DMS153 treated with DMSO at 0.1 percent for 48 hours (cell line): Measurements from ENCODE around the gene OMD.

ENCODE experiments used
- DNase-seq: peaks from one replicate; lab custom pipeline; 2025; ENCODE audit not compliant: unreplicated experiment; lab: John Stamatoyannopoulos, UW

The OMD gene, protein sequence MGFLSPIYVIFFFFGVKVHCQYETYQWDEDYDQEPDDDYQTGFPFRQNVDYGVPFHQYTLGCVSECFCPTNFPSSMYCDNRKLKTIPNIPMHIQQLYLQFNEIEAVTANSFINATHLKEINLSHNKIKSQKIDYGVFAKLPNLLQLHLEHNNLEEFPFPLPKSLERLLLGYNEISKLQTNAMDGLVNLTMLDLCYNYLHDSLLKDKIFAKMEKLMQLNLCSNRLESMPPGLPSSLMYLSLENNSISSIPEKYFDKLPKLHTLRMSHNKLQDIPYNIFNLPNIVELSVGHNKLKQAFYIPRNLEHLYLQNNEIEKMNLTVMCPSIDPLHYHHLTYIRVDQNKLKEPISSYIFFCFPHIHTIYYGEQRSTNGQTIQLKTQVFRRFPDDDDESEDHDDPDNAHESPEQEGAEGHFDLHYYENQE

DNA sequence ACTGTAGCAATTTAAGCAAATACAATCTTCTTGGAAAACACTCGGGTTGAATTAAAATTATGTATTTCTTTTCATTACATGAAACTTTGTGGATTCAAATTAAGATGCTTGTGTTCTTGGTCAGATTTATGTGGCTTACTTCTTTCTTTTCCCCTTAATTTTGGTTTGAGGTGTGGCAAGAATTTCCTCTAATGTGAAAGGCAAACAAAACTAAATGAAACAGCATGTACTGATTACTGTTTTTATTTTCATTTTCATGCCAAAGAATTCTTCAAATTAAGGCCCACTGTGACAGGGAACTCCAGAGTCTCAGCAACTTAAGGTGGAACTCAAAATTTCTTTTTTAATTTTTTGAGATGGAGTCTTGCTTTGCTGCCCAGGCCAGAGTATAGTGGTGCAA is at the start of gene OMD:
TSS of gene OMD (minus strand) at position 132 of the 400 bp plus-strand sequence. CDS start 6,913 bp downstream, outside the sequence.
- no peak for DNase-seq

DNA sequence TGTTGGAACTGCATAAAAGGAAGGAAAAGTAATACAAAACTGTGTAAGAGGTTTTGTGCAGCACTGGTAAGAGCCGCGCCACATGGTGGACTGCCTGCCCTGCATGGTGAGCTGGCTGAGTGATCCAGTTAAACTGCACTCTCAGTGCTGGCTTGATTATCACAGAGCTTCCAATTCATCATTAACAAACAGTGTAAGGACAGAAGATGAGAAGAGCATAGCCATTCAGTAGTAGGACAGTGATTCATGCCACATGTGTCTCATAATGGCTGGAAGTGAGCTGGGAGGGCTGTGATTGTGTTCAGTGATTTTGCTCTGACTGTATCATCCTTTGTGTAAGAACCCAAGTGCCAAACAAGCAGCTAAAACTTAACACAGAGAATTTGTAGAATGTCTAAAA is 43.9 kb upstream of the OMD start:
- DNase-seq = no peak

DNA sequence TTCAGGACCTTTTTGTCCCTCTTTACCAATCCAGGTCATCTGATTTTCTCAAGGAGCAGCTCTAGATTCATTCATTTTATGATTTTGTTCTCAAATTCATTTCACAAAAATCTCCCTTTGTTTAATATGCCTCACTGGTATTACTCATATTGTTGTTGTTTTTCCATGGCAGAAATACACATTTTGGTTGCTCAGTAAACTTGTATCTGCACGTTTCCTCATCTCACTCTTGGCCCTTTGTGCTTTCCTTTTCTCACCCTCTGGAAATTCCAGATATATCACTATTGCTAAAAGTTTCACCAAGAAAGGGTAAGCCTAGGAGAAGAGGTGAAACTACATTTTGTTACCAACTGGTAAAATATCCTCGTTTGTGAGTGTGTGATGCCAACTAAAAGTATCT is 43.2 kb upstream of the OMD start:
- no peak for DNase-seq

DNA sequence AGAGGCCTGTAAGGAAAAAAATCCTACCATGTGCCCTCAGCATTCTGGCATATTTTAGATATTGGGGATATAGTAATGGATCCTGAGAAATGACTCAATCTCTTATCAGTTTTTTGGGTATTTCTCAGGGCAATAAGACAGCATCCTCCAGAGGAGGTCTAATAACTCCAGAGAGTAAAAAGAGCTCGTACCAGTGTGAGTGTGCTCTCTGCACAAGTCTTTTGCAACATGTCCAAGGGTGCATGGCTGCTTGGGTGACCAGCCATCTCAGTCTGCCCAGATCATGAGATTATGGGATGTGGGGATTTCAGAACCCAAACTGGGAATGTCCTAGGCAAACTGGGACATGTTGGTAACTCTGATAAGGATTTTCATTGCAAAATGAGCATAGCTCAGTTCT is 42.8 kb upstream of the OMD start:
- no peak for DNase-seq

DNA sequence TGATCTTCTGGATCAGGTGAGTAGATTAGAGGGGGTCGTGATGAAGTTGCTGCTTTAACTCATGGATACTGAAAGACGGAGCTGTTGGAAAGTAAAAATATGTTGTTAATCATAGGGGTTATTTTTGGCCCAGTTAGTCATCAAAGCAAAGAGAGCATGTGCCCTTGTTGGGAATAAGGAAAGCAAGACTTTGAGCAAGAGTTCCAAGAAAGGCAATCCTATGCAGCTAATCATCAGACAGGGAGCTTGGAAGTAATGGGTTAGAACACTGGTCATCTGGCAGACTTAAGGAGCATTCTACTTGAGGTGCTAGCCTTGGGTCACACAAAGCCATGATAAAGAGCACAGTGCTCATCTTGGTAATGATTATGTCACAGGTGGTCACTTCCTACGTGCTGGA is 39.7 kb upstream of the OMD start:
- no peak for DNase-seq

DNA sequence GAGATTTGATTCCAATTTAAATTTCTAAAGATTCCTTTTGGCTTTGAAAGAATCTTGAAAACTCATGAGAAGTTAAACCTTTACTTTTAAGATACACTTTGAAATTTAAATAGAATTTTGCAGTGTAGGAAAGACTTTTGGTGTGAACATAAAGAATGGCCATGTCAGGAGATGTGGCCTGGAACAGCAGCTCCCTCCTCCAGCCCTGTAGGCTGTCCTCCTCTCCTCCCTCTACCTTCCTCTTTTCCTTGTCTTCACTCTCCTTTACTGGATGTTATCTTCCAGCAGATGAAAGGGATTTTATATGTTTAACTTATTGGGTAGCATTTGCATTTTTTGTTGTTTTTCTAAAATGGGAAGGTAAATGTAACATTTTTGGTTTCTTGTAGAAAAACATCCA is 39.1 kb upstream of the OMD start:
- DNase-seq = no peak

DNA sequence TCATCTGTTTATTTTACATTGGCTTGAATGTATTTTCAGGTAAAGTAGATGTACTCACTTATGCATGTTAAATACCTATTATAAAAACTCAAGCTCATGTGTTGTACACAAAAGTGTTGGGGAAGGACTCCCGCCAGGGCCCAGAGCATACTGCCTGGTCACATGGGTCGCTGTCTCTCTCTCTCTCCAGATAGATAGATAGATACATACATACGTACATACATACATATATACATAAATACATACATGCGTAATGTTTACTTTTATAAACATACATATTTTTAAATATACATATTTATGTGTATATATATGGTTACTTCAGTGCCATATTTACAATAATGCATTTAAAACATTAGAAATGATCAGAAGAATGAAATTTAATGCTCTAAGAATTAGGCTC is 33.3 kb upstream of the OMD start:
- DNase-seq = no peak

DNA sequence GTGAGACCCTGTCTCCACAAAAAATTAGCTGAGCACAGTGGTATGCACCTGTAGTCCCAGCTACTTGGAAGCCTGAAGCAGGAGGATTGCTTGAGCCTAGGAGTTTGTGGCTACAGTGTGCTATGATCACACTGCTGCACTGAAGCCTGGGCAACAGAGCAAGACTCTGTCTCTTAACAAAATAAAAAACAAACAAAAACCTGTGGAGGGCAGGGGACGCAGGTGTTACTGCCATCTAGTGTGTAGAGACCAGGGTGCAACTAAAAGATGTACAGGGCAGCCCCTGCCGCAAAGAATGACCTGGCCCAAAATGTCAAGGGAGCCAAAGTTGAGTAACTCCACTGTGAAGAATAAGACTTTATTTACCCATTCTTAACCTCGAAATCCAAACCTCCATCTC is 30.9 kb upstream of the OMD start:
- DNase-seq = no peak

DNA sequence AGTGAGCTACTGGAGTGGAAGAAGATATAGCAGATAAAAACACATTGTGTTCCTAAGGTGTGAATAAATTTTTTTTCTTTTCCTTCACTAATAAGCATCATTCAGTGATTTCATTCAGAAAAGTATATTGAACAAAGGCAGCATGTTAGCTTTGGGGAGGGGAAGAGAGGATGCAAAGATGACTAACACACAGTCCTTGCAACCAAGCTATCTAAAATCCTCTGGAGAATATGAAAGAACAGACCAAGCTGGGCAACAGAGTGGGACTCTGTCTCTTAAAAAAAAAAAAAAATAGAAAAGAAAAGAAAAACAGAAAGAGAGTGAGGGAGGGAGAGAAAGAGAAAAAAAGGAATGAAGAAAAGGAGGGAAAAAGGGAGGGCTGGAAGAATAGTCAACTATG is 22.3 kb upstream of the OMD start:
- DNase-seq = no peak

DNA sequence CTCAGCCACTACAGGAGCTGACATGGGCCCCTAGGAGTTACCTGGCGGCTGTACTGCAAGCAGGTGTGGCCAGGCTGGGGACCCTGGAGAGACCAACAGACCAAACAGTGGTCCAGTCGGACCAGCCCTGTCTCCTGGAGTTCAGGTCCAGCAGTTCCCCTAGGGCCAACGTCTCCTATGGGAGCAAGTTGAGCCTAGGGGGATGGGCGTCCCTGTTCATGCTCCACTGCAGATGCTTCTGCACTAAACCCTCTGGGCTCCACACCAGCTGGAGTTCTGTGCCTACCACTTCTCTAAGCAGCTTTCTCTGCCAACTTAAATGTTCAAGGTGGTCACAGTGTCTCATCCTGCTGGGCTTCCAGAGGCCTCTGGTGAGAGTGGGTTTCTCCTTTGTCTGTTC is 20.6 kb upstream of the OMD start:
- no peak for DNase-seq

DNA sequence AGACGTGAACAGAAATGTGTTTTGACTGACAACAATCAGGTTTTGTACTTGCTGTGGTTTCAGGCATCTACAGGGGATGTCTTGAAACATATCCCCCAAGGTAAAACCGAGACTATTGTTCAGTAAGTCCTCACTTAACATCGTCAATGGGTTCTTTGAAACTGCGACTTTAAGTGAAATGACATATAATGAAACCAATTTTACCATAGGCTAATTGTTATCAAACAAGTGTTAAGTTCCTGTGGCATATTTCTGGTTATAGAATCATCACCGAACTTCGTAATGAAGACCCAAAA is 16.4 kb upstream of the OMD start:
- DNase-seq = no peak

DNA sequence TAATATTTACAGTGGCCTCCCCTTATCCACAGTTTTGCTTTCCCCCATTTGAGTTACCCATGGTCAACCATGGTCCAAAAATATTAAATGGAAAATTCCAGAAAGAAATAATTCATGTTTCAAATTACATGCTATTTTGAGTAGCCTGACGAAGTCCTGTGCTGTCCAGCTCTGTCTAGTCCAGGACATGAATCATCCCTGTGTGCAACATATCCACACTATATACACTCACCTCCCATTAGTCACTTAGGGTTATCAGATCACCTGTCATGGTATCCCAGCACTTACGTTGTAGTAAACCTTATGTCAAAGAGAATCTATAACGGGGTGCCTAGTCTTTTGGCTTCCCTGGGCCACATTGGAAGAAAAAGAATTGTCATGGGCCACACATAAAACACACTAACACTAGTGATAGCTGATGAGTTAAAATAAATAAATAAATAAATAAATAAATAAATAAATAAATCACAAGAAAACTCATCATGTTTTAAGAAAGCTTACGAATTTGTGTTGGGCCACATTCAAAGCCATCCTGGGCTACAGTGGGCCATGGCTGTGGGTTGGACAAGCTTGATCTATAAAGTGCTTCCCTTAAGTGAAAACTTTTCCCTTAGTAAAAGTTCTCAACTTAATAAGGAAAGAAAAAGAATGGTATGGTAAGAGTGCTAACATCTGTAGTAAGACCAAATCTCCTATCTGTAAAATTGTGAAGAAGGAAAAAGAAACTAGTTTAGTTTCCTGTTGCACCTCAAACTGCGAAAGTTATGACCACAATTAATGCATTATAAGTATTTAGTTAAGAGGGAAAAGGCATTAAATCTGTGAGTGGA is 15.9 kb upstream of the OMD start:
- DNase-seq = no peak

DNA sequence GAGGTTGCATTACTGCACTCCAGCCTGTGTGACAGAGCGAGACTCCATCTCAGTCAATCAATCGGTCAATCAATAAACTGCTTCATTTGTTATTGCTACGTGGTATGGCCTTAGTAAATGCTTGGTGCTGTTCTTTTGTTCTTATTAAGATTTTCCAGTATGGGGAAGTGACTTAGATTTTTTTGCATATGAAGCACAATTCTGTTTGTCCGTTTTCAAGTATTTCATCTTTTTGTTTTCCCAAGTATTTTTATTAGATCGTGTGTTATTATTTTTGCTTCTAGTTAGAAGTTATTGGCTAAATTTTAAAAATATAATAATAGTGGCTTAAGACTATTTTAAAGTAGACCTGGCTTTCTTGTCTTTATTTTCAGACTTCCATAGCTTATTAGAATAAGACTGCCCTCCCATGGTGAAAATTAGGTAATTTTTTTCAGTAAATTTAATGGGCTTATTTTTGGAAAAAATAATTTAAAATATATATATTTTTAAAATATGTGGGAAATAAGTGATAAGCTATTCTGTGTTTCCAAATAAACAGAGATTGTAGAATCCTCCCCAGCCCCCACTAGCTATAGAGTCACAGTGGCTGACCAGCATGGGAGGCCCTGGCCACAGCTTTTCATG is 14.7 kb upstream of the OMD start:
- no peak for DNase-seq

DNA sequence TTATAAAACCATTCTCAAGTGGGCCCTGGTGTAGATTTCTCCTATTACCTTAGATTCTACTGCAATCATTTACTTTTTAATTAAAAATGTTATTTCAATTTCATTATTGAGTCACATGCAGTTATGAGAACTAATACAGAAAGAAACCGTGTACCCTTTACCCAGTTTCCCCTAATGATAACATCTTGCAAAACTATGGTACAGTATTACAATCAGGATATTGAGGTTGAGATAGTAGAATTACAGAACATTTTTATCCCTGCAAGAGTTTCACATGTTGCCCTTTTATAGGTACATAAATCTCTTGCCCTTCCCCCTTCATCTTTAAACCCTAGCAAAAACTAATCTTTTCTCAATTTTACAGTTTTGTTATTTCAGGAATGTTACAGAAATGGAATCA is 11.0 kb upstream of the OMD start:
- DNase-seq = no peak

DNA sequence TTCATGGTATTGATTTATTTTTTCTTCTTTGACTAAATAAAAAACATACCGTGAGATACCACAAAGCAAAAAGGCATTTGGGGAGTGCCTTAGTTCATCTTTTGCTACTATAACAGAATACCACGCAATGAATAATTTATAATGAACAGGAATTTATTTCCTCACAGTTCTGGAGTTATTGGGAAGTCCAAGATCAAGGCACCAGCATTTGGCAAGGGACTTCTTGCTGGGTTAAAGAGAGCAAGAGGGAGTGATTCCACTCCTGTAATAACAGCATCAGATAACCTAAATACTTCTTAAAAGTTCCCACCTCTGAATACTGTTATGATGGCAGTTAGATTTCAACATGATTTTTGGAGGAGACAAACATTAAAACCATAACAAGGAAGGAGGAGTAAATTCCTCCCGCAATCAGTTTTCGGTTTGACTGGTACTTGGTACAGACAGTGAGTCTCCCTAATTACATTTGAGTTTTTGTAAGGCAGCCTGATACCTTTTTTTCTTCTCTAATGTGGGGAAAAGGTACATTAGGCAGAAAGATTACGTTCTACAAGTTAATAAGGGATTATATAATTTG is 8.8 kb upstream of the OMD start:
- no peak for DNase-seq

DNA sequence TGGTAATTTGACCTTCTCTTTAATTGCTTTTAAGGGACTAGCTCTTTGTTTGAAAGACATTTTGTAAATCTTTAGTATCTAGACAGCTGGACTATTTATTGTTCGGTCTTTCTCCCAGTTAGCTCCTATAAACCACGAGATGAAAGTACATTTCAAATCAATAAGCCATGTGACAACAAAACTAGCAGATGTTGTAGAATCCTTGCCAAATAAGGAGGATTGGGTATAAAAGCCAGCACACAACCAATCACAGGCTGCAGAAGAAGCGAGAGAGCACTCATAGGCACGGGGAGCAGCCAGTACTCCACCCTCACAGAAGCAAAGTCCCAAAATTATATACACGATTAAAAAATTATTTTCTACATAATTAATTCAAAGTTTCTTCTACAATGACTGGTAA is 8.1 kb upstream of the OMD start:
- DNase-seq = no peak

DNA sequence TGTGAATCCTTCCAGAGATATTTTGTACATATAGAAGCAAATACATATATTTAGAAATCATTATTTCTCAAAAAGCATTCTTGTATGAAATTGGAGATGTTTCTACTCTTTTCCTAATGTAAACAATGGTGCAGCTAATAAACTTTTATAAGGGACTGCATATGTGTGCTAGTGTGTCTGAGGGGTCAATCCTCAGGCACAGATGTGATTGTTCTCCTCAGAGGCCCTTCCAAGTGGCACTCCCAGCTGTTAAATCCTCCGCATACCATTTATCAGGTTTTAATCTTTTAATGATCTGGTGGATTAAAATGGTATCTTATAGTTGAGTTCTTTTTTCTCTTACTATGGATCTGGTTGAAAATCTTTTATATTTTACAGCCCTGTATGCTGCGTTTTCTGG is 5.6 kb upstream of the OMD start:
- DNase-seq = no peak

DNA sequence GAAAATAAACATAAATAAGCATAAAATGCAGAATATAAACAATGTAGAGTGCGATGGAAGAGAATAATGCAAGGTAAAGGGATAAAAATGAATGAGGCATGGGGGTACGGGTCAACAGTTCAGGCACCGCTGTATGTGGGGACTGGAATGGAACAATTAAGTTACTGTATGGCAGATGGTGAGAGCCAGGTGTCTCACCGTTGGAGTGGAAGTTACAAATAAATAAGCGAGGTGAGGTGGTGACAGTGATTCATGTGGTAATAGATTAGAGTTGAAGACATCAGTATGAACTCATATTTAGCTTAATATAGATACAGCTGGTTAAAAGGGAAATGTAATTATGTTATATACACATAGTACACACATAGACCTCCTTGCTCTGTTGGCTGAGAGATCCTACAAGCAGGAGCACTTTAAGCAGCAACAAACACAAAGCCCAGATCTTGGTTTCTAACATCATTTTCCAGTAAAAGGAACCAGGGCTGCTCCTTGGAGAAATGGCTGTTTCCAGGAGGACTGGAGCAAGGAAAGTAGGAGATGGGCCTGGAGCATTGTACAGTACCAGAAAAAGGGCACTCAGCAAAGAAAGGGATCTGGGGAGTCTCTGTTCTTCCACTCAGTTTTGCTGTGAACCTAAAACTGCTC is 2.4 kb upstream of the OMD start:
- DNase-seq = peak; percentile 31

DNA sequence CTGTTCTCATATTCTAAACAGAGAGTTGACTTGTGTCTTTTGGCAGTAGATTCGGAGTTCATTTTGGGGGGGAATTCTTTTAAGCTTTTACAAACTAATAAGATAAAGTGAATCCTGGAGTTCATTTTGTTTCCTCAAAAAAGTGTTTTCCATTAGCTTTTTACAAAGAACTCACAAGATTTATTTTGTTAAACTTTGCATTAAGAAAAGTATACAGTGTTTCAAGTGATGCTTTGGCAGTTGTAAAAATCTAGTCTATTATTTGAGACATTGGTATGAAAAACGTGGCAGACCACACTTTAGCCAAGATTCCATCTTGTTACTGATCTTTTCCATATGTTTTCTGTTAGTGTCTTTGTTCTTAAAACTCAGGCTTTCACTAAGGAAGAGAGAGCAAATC is 1.2 kb upstream of the OMD start:
- DNase-seq = no peak

DNA sequence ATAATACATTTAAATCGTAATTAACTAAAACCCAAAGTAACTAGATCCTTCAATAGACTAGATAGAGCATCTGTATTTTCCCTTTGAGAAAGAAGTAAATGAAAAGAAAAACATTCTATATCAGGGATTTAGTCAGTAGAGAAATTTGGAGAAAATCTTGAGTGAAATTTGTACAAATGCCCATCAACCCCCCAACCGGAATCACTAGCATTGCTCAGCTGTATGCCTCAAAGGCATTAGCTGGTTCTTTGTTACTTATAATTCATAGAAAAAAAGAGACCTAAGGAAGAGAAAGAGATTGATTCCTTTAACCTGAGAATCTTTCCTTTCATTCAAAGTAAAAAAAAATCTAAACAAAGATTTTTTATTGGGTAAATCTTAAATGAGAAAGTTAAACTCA is 659 bp downstream of the OMD start:
- DNase-seq = no peak

DNA sequence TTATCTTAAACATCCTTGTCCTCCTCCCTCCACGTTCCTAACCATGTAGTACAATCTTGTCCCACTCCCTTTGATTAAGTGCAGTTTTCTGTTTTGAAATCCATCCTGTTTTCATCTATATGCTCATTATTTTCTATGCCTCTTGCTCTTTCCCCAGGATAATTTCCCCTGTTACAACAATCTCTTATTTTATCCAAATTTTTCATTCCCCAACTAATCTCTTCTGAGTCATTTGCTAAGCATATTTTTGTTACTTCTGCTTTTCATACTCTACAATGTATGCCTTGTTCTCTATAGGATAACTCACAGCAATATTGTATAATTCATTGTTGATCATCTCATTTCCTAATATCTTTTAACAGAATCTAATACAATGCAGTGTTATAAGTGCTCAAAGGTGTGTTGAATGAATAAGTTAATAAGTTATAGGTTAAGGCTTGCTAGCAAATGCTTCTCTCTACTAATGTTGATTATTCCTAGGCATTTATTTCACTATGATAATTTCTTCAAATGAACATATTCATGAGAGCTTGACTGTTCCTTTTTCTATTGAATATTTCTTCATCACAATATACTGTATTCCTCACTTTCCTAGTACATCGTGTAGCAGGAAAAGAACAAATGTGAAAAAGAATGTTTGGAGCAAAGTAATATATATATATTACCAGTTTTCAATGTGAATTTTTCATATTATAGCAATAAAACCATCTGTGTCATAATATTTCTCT is 1.5 kb downstream of the OMD start:
- DNase-seq = no peak
